PFSK-1 (cell line): ENCODE results near the gene TESK2.

Experiments
- POLR2AphosphoS5 ChIP-seq: IDR thresholded peaks from 2 replicates; pipeline ENCODE4 v1.6.1; 2012; ENCODE audit warnings: low read depth, mild to moderate bottlenecking, control low read depth, low read length, moderate library complexity
- SIN3A ChIP-seq: IDR thresholded peaks from 2 replicates; pipeline ENCODE4 v1.6.1; 2012; ENCODE audit warnings: mild to moderate bottlenecking, low read length, moderate library complexity, borderline replicate concordance; ENCODE audit not compliant: insufficient read depth
- TAF1 ChIP-seq: IDR thresholded peaks from 2 replicates; pipeline ENCODE4 v1.6.1; 2012; ENCODE audit warnings: low read length, control low read depth, borderline replicate concordance; ENCODE audit not compliant: insufficient read depth

- TF ChIP-seq POLR2AphosphoS5 (no peak), TAF1 (no peak), SIN3A (no peak)
Measured at GRCh38 chr1:45364294-45364693, 126.7 kb downstream of the TESK2 start.
